MM.1S (cell line): ENCODE data around the gene FRMPD3.

Experiments
- CTCF ChIP-seq: fragments of 300-600 bp; sonication (generic); IDR thresholded peaks from 2 replicates; pipeline ENCODE4 v1.5.1; 2016; ENCODE audit warnings: antibody characterized with exemption, low read length, mixed read lengths
- EZH2phosphoT487 ChIP-seq: fragments of 300-600 bp; sonication (generic); IDR thresholded peaks from 2 replicates; pipeline ENCODE4 v1.6.1; 2018; ENCODE audit warnings: antibody characterized with exemption, low read length

GRCh38 chrX:107448998-107449835, at the start of gene FRMPD3:
- TF ChIP-seq EZH2phosphoT487: no peak
- peak; percentile 19 for TF ChIP-seq CTCF
